NCI-H1092 (cell line): ENCODE results near the gene RNF207.

ENCODE experiments used
- DNase-seq: peaks from one replicate; lab custom pipeline; 2025; lab: John Stamatoyannopoulos, UW

RNF207 gene

GRCh38 chr1:6234502-6235295 lies 28.8 kb downstream of the RNF207 start:
- no peak for DNase-seq

- no peak for DNase-seq
These were observed 29.4 kb downstream of the RNF207 start for GRCh38 chr1:6235296-6235677.

GRCh38 chr1:6237093-6237492 lies 31.2 kb downstream of the RNF207 start:
- DNase-seq: no peak

- no peak for DNase-seq
These were observed 33.4 kb downstream of the RNF207 start for GRCh38 chr1:6239213-6239752.

GRCh38 chr1:6239950-6240768 lies 34.2 kb downstream of the RNF207 start:
- DNase-seq: peak; percentile 95

GRCh38 chr1:6241107-6241886 lies 35.4 kb downstream of the RNF207 start:
- no peak for DNase-seq

- no peak for DNase-seq
These were observed 36.2 kb downstream of the RNF207 start for GRCh38 chr1:6241887-6242740.

GRCh38 chr1:6243053-6243834 lies 37.3 kb downstream of the RNF207 start:
- no peak for DNase-seq

GRCh38 chr1:6243993-6244392 lies 38.1 kb downstream of the RNF207 start, which contains the start of gene HES3:
TSS of gene HES3 (plus strand) at chr1:6244179. CDS start at chr1:6244366, 187 bp downstream.
- DNase-seq: no peak

- no peak for DNase-seq
These were observed 38.6 kb downstream of the RNF207 start for GRCh38 chr1:6244401-6245049.

- DNase-seq: peak; percentile 95
These were observed 39.4 kb downstream of the RNF207 start for GRCh38 chr1:6245086-6245868.

- peak; percentile 87 for DNase-seq
These were observed 40.1 kb downstream of the RNF207 start for GRCh38 chr1:6245869-6246496.

- DNase-seq: peak; percentile 90
These were observed 40.9 kb downstream of the RNF207 start for GRCh38 chr1:6246497-6247467.

- DNase-seq: no peak
These were observed 41.7 kb downstream of the RNF207 start for GRCh38 chr1:6247651-6248050.

GRCh38 chr1:6248161-6248776 lies 42.4 kb downstream of the RNF207 start:
- no peak for DNase-seq

- no peak for DNase-seq
These were observed 43.2 kb downstream of the RNF207 start for GRCh38 chr1:6248932-6249738.
